Endothelial cell of umbilical vein (primary cell): Measurements from ENCODE around the gene ABHD14A. TPM values are rescaled to one million over a fixed set of nuclear protein-coding genes. Genes with fewer than 3 reads are reported as not detected.

ENCODE experiments used
- BruUV-seq: library from RNA; stranded (reverse); fragments of 400-500 nt; replicated peaks from 2 replicates; lab custom pipeline; 2021; lab: Mats Ljungman, UMichigan
- CTCF ChIA-PET: fragments of 300-600, 350-600 bp; sonication (Branson Sonifier 250); formaldehyde crosslinking; loops from one replicate; lab custom pipeline; 2021; ENCODE audit warnings: antibody characterized with exemption, inconsistent platforms; lab: Charles Lee
- POLR2A ChIA-PET: fragments of 300-600, 350-600 bp; sonication (Branson Sonifier 250); formaldehyde crosslinking; loops from one replicate; lab custom pipeline; 2021; ENCODE audit warnings: antibody characterized with exemption, inconsistent platforms; lab: Charles Lee
- DNase-seq: peaks from one replicate; pipeline ENCODE4 v3.0.0-alpha.2; 2011; ENCODE audit warnings: low read depth, low spot score
- FAIRE-seq: peaks from 2 replicates; lab custom pipeline; 2011; peaks lifted over from hg19 to GRCh38; lab: Jason Lieb, UNC
- H2AFZ ChIP-seq: 2 replicates; pipeline ENCODE4 v1.6.0; 2012; ENCODE audit warnings: low read depth, low read length, control low read depth, inconsistent platforms
- H3K27ac ChIP-seq: 2 replicates; pipeline ENCODE4 v1.5.1; 2011; ENCODE audit warnings: low read depth, mild to moderate bottlenecking, control low read depth, low read length, moderate library complexity; ENCODE audit not compliant: insufficient read depth
- H3K27me3 ChIP-seq, 2 experiments: 2 replicates each; pipeline versions ENCODE4 v1.6.0 to v1.6.1; 2011; ENCODE audit warnings: low read length in 2 of 2, mixed read lengths in 1 of 2; ENCODE audit not compliant: control insufficient read depth in 2 of 2, insufficient read depth in 2 of 2
- H3K36me3 ChIP-seq, 2 experiments: 2 replicates in 1 of 2; 3 replicates in 1 of 2; pipeline ENCODE4 v1.5.1; 2011; ENCODE audit warnings: low read length in 2 of 2, mild to moderate bottlenecking in 1 of 2, moderate library complexity in 1 of 2; ENCODE audit not compliant: control insufficient read depth in 2 of 2, insufficient read depth in 2 of 2; ENCODE audit errors: extremely low read depth in 1 of 2
- H3K4me1 ChIP-seq: 3 replicates; pipeline ENCODE4 v1.5.1; 2011; ENCODE audit warnings: mild to moderate bottlenecking, low read length; ENCODE audit not compliant: control insufficient read depth, insufficient read depth; ENCODE audit errors: extremely low read depth
- H3K4me2 ChIP-seq: 2 replicates; pipeline ENCODE4 v1.6.1; 2011; ENCODE audit warnings: low read length, control low read depth, mixed read lengths; ENCODE audit not compliant: insufficient read depth
- H3K4me3 ChIP-seq, 3 experiments: fragments of 200-600 bp in 1 of 3; sonication (generic), shearing (Covaris generic) in 1 of 3; replicated peaks in 1 of 3; 2 replicates each; pipeline ENCODE4 v1.5.1; 2011 to 2016; ENCODE audit warnings: control low read depth in 3 of 3, low read length in 3 of 3, mild to moderate bottlenecking in 2 of 3, inconsistent platforms in 1 of 3, low read depth in 1 of 3, moderate library complexity in 1 of 3; ENCODE audit not compliant: insufficient read depth in 1 of 3
- H3K79me2 ChIP-seq: 2 replicates; pipeline ENCODE4 v1.6.0; 2012; ENCODE audit warnings: low read length, inconsistent platforms; ENCODE audit not compliant: control insufficient read depth, insufficient read depth
- H3K9ac ChIP-seq: replicated peaks from 2 replicates; pipeline ENCODE3; 2011; ENCODE audit warnings: low read length, control low read depth; ENCODE audit not compliant: insufficient read depth; ENCODE audit errors: extremely low read depth
- H3K9me1 ChIP-seq: replicated peaks from 3 replicates; pipeline ENCODE4 v1.6.0; 2011; ENCODE audit warnings: mild to moderate bottlenecking, low read length; ENCODE audit not compliant: control insufficient read depth, insufficient read depth; ENCODE audit errors: extremely low read depth
- H3K9me3 ChIP-seq: replicated peaks from 2 replicates; pipeline ENCODE4 v1.5.1; 2012; ENCODE audit warnings: low read length, inconsistent platforms; ENCODE audit not compliant: control insufficient read depth, insufficient read depth
- H4K20me1 ChIP-seq: replicated peaks from 2 replicates; pipeline ENCODE3; 2011; ENCODE audit warnings: mild to moderate bottlenecking, low read length; ENCODE audit not compliant: control insufficient read depth, insufficient read depth; ENCODE audit errors: extremely low read depth
- CTCF ChIP-seq, 2 donors: IDR thresholded peaks; 1 replicate in 1 of 2; 2 replicates in 1 of 2; pipeline ENCODE4 v1.5.1; 2011; ENCODE audit warnings: low read length in 2 of 2, mild to moderate bottlenecking in 2 of 2, moderate library complexity in 2 of 2, control low read depth in 1 of 2, inconsistent platforms in 1 of 2, low read depth in 1 of 2; ENCODE audit not compliant: insufficient read depth in 1 of 2; ENCODE audit errors: extremely low read depth in 1 of 2
- EZH2 ChIP-seq: IDR thresholded peaks from 2 replicates; pipeline ENCODE4 v1.6.1; 2012; ENCODE audit warnings: borderline replicate concordance, low read depth, mild to moderate bottlenecking, moderate library complexity, low read length, inconsistent platforms; ENCODE audit not compliant: severe bottlenecking
- FOS ChIP-seq: IDR thresholded peaks from 2 replicates; pipeline ENCODE4 v1.6.1; 2011; ENCODE audit warnings: mild to moderate bottlenecking, low read length, moderate library complexity, borderline replicate concordance; ENCODE audit not compliant: insufficient read depth
- GATA2 ChIP-seq: IDR thresholded peaks from 2 replicates; pipeline ENCODE4 v1.7.0; 2011; ENCODE audit warnings: low read depth, mild to moderate bottlenecking, moderate library complexity, mixed read lengths, low read length; ENCODE audit not compliant: insufficient read length, insufficient read depth
- JUN ChIP-seq: IDR thresholded peaks from 2 replicates; pipeline ENCODE4 v1.6.1; 2011; ENCODE audit warnings: borderline replicate concordance, low read depth; ENCODE audit not compliant: insufficient read length, insufficient read depth
- MAX ChIP-seq: IDR thresholded peaks from 2 replicates; pipeline ENCODE4 v1.6.1; 2011; ENCODE audit not compliant: insufficient read depth, insufficient read length
- MYC ChIP-seq: IDR thresholded peaks from one replicate; pipeline ENCODE4 v1.6.1; 2011; ENCODE audit warnings: mild to moderate bottlenecking, low read depth, low read length
- POLR2A ChIP-seq: IDR thresholded peaks from 2 replicates; pipeline ENCODE4 v1.6.1; 2012; ENCODE audit warnings: low read depth, mild to moderate bottlenecking, control low read depth, low read length
- POLR2AphosphoS5 ChIP-seq: IDR thresholded peaks from 2 replicates; pipeline ENCODE4 v1.6.1; 2012; ENCODE audit warnings: low read depth, mild to moderate bottlenecking, control low read depth, low read length, moderate library complexity; ENCODE audit not compliant: insufficient read depth
- dilution Hi-C: fragments of 300-500 bp; cut with MboI; formaldehyde crosslinking; loops from one replicate; pipeline ENCODE4 v1.15.0; 2019; ENCODE audit warnings: low sequenced_read_pairs; ENCODE audit not compliant: extremely low pct_ligation_motif_present
- intact Hi-C: fragments of 100-400 bp; cut with micrococcal nuclease; formaldehyde crosslinking; loops from one replicate; pipeline ENCODE4 v1.10.0; 2022
- polyA plus RNA-seq, 4 experiments: library from polyadenylated mRNA; depleted of rRNA in 3 of 4; stranded (reverse) in 3 of 4; unstranded in 1 of 4; fragments of >200 nt; gene quantifications; 2 replicates each; pipeline versions ENCODE4 v1.2.1 to v1.2.3, GENCODE V29; 2011 to 2012; ENCODE audit warnings: missing spikeins in 1 of 4
- total RNA-seq: library from RNA; stranded (reverse); gene quantifications from 2 replicates; pipeline ENCODE4 v1.2.3, GENCODE V29; 2021

ABHD14A gene
- total and polyA plus RNA-seq, 2 donors (not counting 3 experiments of a cell fraction or from before 2014, with no cell fraction given): 6.6 to 23.7 TPM

GRCh38 chr3:52014613-52015012 lies 39.7 kb downstream of the ABHD14A start:
- intact Hi-C loops (loop anchor here (1.0 kb wide), 1 partner anchor 32 kb away; no protein-coding TSS in a partner anchor), dilution Hi-C loops (no loop called here)
- TF ChIP-seq CTCF (IDR thresholded peaks at IDR 0.05; ENCODE audit: extremely low read depth in 1 of 2, insufficient read depth in 1 of 2, low read depth in 1 of 2, low read length in 2 of 2) (peak; percentile 33 to 39), JUN (no peak)
- ChIA-PET POLR2A (no interaction called here), CTCF (interaction anchor here (0.8 to 5.8 kb wide), 5 partner anchors 11 to 42 kb away, joined by 3 to 59 read pairs (median 5); partner anchors contain the start of gene DUSP7)
- no peak overlapping the region for H3K27ac ChIP-seq
- H3K9me3 ChIP-seq: no peaks in the 10 kb centered on the region
- H3K9me1 ChIP-seq: no peaks in the 10 kb centered on the region
- no TSS peak for BruUV-seq
- peaks cover 11% of the 10 kb centered on the region for H3K4me1 ChIP-seq
- H2AFZ ChIP-seq: peak overlapping the region; percentile 36
- H3K4me2 ChIP-seq: no peak overlapping the region
- no peaks in the 10 kb centered on the region for H4K20me1 ChIP-seq
- FAIRE-seq: no peak
- H3K27me3 ChIP-seq: no peaks in the 10 kb centered on the region
- no peak for DNase-seq
- H3K79me2 ChIP-seq: no peaks in the 10 kb centered on the region
- H3K4me3 ChIP-seq: no peak overlapping the region
- H3K9ac ChIP-seq: no peak overlapping the region
- H3K36me3 ChIP-seq: no peaks in the 10 kb centered on the region

- H3K27ac ChIP-seq: no peak overlapping the region
Observed at GRCh38 chr3:52015438-52016228, 40.8 kb downstream of the ABHD14A start.

More at GRCh38 chr3:52015438-52016228, 40.8 kb downstream of the ABHD14A start:
- FAIRE-seq (no peak), DNase-seq (no peak)
- Histone ChIP-seq H3K9me1 (no peaks in the 10 kb centered on the region), H3K36me3 (no peaks in the 10 kb centered on the region), H3K4me2 (no peak overlapping the region), H3K79me2 (no peaks in the 10 kb centered on the region), H3K9me3 (no peaks in the 10 kb centered on the region), H3K27me3 (no peaks in the 10 kb centered on the region), H2AFZ (no peak overlapping the region), H3K4me3 (no peak overlapping the region), H4K20me1 (no peaks in the 10 kb centered on the region), H3K4me1 (peaks cover 11% of the 10 kb centered on the region), H3K9ac (no peak overlapping the region)
- CTCF ChIA-PET: interaction anchor here (1.3 to 5.8 kb wide), 4 partner anchors 12 to 41 kb away, joined by 3 to 59 read pairs (median 17); partner anchors contain the start of gene DUSP7
- TF ChIP-seq EZH2 (no peak), MAX (no peak), CTCF (IDR thresholded peaks at IDR 0.05; ENCODE audit: extremely low read depth in 1 of 2, insufficient read depth in 1 of 2, low read depth in 1 of 2, low read length in 2 of 2) (no peak), GATA2 (no peak), MYC (no peak), FOS (no peak), POLR2AphosphoS5 (no peak), JUN (no peak), POLR2A (no peak)
- POLR2A ChIA-PET: no interaction called here
- intact Hi-C loops (no loop called here), dilution Hi-C loops (no loop called here)
- no TSS peak for BruUV-seq
